Measurements from ENCODE around the gene ST6GAL1. TPM values are rescaled to one million over a fixed set of nuclear protein-coding genes. Genes with fewer than 3 reads are reported as not detected.

The ST6GAL1 gene
- total and polyA plus RNA-seq, 10 of the 15 experiments (the other 5 are each of a cell fraction or from before 2014, with no cell fraction given) = 74.2 to 248 (median 149) TPM

- TF ChIP-seq ELK1 (IDR thresholded peaks at IDR 0.05; ENCODE audit: low read depth, low read length) (peak; percentile 11; the same call in 1 of the 2 replicates), EP300 (IDR thresholded peaks at IDR 0.05; ENCODE audit: borderline replicate concordance in 1 of 2, control insufficient read depth in 1 of 2, low read depth in 2 of 2, low read length in 2 of 2) (no peak), SMAD5 (IDR thresholded peaks at IDR 0.05; ENCODE audit: low read depth) (no peak), CUX1 (IDR thresholded peaks at IDR 0.05; ENCODE audit: insufficient replicate concordance, low read depth, low read length) (no peak), POU2F2 (IDR thresholded peaks at IDR 0.05; ENCODE audit: borderline replicate concordance, low read depth, low read length) (0 out of 3 replicates have a peak, but pooled peaks have one; percentile 11), ZNF687 (IDR thresholded peaks at IDR 0.05) (peak; percentile 88), USF2 (IDR thresholded peaks at IDR 0.05; ENCODE audit: borderline replicate concordance, low read depth, low read length) (no peak), PML (IDR thresholded peaks at IDR 0.05; ENCODE audit: low read length) (no peak; the same call in 1 of the 2 replicates), RBBP5 (conservative IDR thresholded peaks at IDR 0.05) (no peak), CBFB (IDR thresholded peaks at IDR 0.05; ENCODE audit: low read depth) (0 out of 2 replicates have a peak, but pooled peaks have one; percentile 36), BRCA1 (IDR thresholded peaks at IDR 0.05; ENCODE audit: low read depth, low read length) (no peak), GABPA (IDR thresholded peaks at IDR 0.05; ENCODE audit: low read depth) (peak; percentile 32; the same call in 1 of the 2 replicates), YY1 (IDR thresholded peaks at IDR 0.05; ENCODE audit: low read depth, low read length) (0 out of 2 replicates have a peak, but pooled peaks have one; percentile 10), IRF3 (IDR thresholded peaks at IDR 0.05) (no peak), SREBF1 (IDR thresholded peaks at IDR 0.05; ENCODE audit: low read length) (no peak), ZNF217 (IDR thresholded peaks at IDR 0.05) (no peak)
Observed at GRCh38 chr3:187041362-187042307, 111.3 kb downstream of the ST6GAL1 start (continued).

Measured in GM12878 (cell line).